Stimulated activated CD8-positive, alpha-beta memory T cell treated with anti-CD3 and anti-CD28 coated beads, Interleukin-15, amount 100 ng/mL, for 48 hours (primary cell): ENCODE measurements around the gene PRTG.
"Not testable (repeated sequence)": the region's sequence is repeated elsewhere in the genome, so short reads cannot be mapped to it uniquely, and the experiment has no call there.

Source experiments
- DNase-seq, 2 donors: peaks; one replicate each; pipeline ENCODE4 v3.0.0-alpha.2; 2020; ENCODE audit warnings: low read depth in 2 of 2

The PRTG gene

GRCh38 chr15:55742498-55742926 lies 440 bp downstream of the PRTG start:
- DNase-seq = no peak

DNA sequence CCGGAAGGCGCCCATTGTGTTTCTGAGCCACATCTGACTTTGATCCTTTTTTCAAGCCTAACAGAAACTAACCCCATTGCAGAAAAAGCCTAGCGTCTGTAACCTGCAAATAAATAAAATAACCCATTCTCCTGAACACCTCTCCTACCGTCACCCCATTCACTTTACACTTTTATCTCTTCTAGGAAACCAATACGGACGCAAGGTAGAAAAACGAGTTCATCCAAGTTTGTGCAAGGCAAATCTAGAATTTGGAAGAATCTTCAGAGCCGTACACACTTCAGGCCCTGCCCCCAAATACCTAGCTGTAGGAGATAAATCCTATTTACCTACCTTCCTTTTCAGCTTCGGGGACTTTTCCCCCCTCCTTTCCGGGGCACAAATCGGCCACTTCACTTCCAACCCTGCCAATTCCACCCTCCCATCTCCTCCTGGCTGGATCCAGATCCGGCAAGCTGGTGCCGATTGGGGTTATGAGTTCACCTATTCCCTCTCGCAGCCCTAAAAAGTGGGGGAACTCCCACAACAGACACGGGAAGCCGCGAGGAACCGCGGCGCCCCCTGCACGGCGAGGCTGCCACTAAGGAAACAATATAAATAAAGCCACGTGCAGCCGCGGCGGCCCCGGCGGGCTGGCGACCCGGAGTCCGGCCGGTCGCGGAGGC lies 987 bp downstream of the PRTG start:
- DNase-seq = no peak

- no peak for DNase-seq
Measured at GRCh38 chr15:55740981-55741832, 1.7 kb downstream of the PRTG start.

DNA sequence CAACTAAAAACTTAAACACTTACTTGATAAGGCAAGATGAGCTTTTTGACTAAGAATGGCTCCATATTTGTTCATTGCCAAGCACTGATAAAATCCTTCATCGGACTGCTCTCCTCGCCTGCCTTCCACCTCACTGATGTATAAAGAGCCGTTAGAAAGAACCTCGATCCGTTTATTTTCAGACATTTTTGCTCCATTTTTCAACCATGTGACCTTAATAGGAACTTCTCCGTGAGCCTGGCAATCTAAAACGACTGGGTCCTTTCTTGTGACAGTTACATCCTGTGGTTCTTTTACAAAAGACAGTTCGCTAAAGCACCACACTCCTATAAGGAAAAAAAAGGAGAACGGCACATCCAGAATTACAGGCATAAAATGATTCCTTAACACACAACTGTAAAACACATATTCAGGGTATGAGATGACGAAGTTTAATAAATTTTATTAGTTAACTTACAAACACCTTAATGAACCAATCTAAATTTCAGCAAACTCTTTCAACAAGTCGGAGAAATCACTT lies 2.5 kb downstream of the PRTG start:
- DNase-seq = no peak

- no peak for DNase-seq
Measured at GRCh38 chr15:55739641-55740040, 3.3 kb downstream of the PRTG start.

DNA sequence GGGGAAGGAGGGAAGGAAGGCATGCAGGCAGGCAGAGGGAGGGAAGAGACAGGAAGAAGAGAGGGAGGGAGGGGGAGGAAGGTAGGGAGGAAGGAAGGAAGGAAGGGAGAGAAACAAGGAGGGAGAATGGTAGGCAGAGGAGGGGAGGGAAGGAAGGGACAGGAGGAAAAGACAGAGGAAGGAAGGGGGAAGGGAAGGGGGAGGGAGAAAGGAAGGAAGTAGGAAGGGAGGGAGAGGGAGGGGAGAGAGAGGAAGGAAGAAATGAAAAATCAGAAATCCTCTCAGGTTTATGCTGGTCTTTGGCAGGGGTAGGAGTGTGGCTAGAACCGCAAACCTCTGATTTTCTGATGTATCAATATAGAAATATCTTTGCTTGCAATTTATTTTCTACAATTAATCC lies 4.2 kb downstream of the PRTG start:
- no peak for DNase-seq

GRCh38 chr15:55737373-55737772 lies 5.6 kb downstream of the PRTG start:
- DNase-seq = no peak

DNA sequence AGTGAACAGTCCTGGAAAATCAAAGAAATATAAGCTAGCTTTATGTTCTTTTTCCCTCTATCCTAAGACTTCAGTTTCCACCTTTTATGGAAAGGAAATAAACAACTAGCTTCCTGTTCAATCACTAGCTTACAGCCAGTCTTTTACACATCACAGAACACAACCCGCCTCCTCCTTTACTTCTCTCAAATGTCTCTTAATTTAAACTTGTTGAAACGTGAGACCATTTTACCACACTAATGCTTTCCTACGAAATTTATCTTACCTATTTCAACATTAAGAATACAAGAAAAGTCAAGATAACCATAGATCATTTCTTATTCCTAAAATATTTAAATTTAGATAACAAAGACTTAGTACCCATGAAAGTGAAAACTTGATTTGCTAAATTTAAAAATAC lies 6.2 kb downstream of the PRTG start:
- DNase-seq = no peak

- no peak for DNase-seq
Measured at GRCh38 chr15:55734641-55735040, 8.3 kb downstream of the PRTG start.

- not testable (repeated sequence) for DNase-seq
Measured at GRCh38 chr15:55733461-55733860, 9.5 kb downstream of the PRTG start.

DNA sequence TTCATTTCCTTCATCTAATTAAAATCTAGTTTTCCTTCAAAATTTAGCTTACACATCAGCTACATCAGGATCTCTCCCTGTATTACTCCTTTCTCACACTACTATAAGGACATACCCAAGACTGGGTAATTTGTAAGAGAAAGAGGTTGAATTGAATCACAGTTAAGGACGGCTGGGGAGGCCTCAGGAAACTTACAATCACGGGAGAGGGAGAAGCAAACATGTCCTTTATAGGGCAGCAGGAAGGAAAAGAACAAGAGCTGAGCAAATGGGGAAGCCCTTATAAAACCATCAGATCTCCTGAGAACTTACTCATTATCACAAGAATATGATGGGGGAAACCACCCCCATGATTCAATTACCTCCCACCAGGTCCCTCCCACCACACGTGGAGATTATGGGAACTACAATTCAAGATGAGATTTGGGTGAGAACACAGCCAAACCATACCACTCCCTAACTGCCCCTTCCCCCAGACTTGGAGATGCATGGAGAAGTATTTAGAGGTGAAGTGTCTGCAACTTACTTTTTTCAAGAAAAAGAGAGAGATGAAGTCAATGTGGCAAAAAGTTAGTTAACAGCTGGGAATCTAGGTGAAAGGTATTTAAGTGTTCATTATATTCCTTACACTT lies 21.3 kb downstream of the PRTG start:
- DNase-seq = no peak

- DNase-seq = no peak
Measured at GRCh38 chr15:55715355-55716076, 27.4 kb downstream of the PRTG start.

DNA sequence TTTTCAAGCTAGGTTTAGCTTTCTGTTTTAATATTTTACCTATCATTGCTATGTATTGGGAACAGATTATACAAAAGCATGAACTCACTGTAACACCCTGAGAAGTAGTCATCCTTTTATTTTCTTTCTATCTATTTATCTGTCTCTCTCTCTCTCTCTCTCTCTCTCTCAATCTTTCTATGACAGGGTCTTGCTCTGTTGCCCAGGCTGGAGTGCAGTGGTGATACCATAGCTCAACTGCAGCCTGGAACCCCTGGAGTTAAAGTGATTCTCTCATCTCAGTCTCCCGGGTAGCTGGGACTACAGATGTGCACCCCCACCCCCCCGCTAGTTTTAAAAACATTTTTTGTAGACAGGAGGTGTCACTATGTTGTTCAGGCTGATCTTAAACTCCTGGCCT lies 28.9 kb downstream of the PRTG start:
- no peak for DNase-seq

GRCh38 chr15:55712363-55712762 lies 30.6 kb downstream of the PRTG start:
- no peak for DNase-seq

- no peak for DNase-seq
Measured at GRCh38 chr15:55710286-55710685, 32.7 kb downstream of the PRTG start.

GRCh38 chr15:55709458-55709857 lies 33.5 kb downstream of the PRTG start:
- no peak for DNase-seq

DNA sequence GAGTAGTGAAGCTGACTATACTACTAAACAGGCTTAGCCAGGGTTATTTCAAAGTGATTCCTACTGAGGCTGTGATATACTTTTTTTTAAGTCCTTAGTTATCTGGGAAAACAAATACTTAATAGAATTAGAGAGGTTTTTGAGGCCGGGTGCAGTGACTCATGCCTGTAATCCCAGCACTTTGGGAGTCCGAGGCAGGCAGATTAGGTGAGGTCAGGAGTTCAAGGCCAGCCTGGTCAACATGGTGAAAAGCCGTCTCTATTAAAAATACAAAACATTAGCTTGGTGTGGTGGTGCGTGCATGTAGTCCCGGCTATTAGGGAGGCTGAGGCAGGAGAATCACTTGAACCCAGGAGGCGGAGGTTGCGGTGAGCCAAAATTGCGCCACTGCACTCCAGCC lies 34.2 kb downstream of the PRTG start:
- DNase-seq = no peak

DNA sequence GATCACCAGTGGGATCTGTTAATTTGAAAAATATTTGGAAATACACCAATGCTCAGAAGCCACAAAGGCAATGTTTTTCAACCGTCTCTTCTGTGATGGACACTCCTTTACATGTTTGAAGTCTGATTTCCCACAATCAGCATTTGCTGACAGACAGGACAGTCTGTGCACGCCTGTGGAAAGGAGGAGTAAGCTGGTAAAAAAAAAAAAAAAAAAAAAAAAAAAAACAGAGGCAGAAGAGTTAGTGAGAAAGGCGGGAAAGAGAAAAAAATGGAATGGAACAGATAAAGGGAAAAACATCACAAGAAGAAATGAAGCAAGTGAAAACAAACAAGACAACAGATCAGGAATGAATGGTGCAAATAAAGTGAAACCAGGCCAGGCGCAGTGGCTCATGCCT lies 35.0 kb downstream of the PRTG start:
- DNase-seq = no peak

- DNase-seq = no peak
Measured at GRCh38 chr15:55707518-55707917, 35.4 kb downstream of the PRTG start.

DNA sequence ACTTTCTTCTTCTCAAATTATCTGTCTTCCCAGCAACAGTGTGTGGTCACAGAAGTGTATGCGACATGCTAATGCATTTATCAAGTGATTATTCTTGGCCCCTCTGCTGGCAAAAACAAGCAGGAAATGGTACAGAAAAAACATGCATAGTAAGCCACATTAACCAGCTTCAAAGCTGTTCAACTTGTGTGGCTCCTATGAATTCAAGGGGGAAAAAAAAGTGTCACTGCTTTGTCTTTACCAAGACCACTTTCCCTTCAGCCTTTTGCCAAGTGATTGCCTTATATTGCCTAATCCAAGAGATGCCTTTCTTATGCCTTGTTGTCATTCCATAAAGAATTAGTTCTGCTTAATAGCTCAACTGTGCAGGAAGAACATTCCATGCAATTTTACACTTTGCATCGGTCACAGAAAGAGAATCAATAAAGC lies 39.1 kb downstream of the PRTG start:
- DNase-seq = no peak

GRCh38 chr15:55700876-55701275 lies 42.1 kb downstream of the PRTG start:
- DNase-seq = no peak

DNA sequence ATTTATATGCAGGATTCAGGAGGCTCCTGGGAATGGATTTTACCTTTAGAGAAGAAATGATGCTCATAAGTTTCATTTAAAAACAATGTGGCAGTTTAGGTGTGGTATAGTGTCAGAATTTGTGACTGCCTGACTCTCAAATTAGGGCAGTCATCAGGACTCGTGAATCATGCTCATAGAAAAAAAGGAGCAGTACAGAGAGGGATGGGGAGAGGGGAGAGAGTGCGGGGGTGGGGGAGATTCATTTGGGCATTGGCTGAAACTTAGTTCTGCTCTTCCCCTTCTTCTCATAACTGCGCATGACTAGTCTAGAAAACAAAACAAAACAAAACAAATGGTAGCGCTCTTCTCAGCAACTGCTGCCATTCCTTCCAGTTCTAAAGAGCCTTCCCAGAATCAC lies 44.3 kb downstream of the PRTG start:
- no peak for DNase-seq
